Measurements from ENCODE around the gene PACSIN2. TPM values are rescaled to one million over a fixed set of nuclear protein-coding genes. Genes with fewer than 3 reads are reported as not detected.
"Not testable (repeated sequence)": the region's sequence is repeated elsewhere in the genome, so short reads cannot be mapped to it uniquely, and the experiment has no call there.

Gene PACSIN2
- total RNA-seq, 1 experiment from 2014 or later, result 175 TPM

DNA sequence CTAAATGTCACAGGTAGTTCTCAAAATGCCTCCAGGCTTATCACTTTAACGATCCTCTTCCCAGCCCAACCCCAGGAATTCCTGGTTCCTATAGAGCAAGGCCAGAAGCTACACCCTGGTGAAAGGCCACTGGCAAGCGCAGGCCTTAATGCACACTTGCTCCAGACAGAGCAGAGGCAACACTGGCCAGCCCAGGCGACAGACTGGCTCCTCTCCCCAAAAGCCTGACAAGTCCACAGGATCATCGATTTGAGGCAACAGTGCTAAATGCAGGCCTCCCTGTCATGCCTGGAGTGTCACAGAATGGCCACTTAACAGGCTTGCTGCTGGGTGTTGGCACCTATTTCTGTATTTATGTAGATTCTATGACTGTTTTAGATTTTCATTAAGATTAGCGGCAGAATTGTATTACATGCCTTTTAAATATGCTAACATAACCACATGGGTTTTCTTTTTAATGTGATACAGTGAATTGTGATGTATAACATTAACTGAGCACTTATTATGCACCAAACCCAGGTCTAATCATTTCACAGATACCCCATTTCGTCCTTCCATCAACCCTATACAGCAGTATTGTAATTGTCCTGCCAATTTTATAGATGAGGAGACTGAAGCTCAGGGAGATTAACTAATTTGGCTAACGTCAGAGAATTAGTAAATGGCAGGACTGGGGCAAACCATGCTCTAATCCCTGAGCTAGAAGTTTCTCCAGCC is 38.6 kb downstream of the PACSIN2 start:
- in situ Hi-C loops (cut with HindIII; ENCODE audit: low pct_unique_long_range_greater_than_20kb, low sequenced_read_pairs), result no loop called here
- DNase-seq (ENCODE audit: low read depth), result no peak

DNA sequence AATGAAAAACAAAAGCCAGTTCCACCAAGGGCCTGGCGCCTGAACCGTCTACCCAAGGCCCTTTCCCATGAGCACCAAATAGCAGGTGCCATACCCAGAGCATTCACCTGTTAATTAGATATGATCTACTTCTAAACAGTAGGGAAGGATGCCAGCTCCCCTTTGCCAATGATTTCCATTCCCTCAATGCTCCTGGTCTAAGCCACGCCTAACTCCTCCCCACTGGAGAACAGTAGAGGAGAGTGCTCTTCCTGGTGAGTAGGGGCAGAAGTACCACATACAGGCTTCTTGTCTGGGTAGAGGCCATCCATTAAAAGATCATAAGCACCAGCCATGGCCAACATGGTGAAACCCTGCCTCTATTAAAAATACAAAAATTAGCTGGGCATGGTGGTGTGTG is 40.7 kb downstream of the PACSIN2 start:
- DNase-seq (ENCODE audit: low read depth), result no peak
- in situ Hi-C loops (cut with HindIII; ENCODE audit: low pct_unique_long_range_greater_than_20kb, low sequenced_read_pairs), result no loop called here

DNA sequence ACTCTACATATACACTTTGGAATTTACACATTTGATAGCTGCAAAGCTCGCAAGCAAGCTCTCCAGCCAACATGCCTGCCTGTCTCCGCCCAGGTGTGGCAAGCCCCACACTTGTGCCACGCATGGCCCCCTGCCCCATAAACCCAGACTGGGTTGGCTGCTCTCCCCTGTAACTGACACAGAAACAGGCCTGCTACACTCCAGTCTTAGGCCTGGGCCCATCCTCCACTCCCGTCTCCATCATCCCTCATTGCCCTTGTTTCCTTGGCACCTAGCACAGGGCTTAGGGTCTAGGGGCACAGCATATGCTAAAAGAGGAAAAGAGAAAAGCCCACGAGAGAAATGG is 41.4 kb downstream of the PACSIN2 start:
- in situ Hi-C loops (cut with HindIII; ENCODE audit: low pct_unique_long_range_greater_than_20kb, low sequenced_read_pairs), result no loop called here

DNA sequence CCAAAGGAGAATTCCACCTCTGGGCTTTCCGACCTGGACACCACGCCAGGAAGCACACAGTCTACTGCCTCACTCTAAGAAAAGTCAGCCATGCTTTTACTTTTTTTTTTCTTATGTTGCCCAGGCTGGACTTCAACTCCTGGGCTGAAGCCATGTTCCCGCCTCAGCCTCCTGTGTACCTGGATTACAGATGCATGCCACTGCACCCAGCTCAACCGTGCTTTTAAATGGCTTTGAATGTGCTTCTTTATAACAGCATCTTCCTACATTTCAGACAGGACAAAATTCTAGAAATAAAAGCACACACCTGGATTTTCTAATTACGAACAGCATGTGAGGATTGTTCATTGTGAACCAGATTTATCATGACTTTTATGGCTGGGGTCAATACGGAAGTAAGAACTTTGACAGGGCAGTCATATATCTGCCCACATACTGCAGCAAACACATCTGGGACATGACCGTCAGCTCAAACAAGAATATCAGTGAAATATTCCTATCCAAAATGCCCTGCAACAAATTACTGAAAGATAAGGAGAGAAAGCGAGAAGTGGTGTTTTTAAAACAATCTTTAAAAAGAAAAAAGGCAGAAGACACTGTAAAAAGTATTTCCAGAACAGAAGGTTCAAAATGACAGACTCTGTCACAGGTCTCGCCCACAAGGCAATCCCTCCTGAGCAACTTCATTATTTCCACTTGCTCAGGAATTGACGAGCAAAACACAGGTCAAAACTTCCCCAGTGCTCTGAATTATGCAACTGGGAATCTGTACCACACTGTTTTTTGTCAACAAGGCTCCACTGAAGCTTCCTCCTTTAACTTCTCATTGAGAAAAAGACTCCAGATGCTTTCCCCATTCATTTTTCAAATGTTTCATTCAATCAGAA is 42.1 kb downstream of the PACSIN2 start:
- in situ Hi-C loops (cut with HindIII; ENCODE audit: low pct_unique_long_range_greater_than_20kb, low sequenced_read_pairs), result no loop called here
- no peak for DNase-seq (ENCODE audit: low read depth)

More for the DNA sequence above, 41.4 kb downstream of the PACSIN2 start:
- DNase-seq (ENCODE audit: low read depth), result no peak

DNA sequence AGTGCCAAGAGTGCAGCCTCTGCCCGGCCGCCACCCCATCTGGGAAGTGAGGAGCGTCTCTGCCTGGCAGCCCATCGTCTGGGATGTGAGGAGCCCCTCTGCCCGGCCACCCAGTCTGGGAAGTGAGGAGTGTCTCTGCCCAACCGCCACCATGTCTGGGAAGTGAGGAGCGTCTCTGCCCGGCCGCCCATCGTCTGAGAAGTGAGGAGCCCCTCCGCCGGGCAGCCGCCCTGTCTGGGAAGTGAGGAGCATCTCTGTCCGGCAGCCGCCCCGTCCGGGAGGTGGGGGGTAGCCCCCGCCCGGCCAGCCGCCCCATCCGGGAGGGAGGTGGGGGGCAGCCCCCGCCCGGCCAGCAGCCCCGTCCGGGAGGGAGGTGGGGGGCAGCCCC is 43.5 kb downstream of the PACSIN2 start:
- in situ Hi-C loops (cut with HindIII; ENCODE audit: low pct_unique_long_range_greater_than_20kb, low sequenced_read_pairs); DNase-seq (ENCODE audit: low read depth): not testable (repeated sequence)

DNA sequence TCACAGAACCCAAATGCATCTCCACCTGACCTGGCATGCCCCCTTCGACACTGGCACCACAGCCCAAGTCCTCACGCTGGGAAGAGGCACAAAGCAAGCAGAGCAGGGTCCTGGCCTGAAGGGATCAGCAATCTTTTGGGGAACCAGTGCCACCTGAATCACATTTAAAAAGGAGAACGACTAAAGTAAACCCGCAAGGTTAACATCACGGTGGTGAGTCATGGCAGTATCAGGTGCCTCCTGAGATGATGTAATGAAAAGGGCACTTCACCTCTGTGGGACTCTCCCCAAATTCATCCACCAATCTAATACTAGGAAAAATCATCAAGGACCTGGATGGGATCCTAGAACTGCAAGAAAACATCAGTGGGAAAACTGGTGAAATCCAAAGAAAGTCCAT is 44.9 kb downstream of the PACSIN2 start:
- no peak for DNase-seq (ENCODE audit: low read depth)
- in situ Hi-C loops (cut with HindIII; ENCODE audit: low pct_unique_long_range_greater_than_20kb, low sequenced_read_pairs), result no loop called here

DNA sequence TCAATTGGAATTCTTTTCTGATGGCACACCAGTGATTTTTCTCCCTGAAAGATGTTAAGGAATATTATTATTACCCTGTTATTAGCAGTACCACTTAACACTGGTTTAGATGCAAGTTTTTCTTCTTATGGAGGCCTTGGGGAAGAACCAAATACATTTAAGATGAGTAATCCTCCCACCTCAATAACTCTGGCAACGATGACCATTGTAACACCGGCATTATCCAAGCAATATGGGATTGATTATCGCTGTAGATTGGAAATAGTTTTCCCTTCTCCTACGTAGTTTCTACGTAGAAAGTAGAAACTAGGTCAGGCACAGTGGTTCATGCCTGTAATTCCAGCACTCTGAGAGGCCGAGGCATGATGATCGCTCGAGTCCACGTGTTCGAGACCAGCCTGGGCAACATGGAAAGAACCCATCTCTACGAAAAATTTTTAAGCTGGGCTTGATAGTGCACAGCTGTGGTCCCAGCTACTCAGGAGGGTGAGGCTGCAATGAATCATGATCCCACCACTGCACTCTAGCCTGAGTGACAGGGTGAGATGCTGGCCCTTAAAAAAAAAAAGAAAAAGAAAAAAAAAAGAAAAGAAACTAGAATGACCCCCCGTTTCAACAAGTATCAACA is 45.5 kb downstream of the PACSIN2 start:
- no peak for DNase-seq (ENCODE audit: low read depth)
- in situ Hi-C loops (cut with HindIII; ENCODE audit: low pct_unique_long_range_greater_than_20kb, low sequenced_read_pairs), result no loop called here

DNA sequence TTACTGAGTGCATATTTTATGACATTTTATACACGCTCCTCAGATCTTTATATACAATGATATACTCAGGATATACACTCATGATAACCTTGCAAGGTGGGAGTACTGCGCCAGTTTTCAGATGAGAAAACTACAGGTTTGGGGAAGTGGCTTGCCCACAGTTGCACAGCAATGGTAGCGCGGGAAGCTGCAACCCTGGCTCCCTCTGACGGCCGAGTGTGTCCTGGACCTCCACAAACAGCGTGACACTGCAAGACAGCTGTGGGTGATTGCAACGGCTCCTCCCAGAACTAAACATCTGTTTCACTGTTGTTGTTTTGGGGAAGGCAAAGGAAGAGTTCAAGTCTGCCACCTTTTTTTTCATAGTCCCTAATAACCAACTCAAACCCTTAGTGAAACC is 47.0 kb downstream of the PACSIN2 start:
- in situ Hi-C loops (cut with HindIII; ENCODE audit: low pct_unique_long_range_greater_than_20kb, low sequenced_read_pairs), result no loop called here
- DNase-seq (ENCODE audit: low read depth), result no peak

DNA sequence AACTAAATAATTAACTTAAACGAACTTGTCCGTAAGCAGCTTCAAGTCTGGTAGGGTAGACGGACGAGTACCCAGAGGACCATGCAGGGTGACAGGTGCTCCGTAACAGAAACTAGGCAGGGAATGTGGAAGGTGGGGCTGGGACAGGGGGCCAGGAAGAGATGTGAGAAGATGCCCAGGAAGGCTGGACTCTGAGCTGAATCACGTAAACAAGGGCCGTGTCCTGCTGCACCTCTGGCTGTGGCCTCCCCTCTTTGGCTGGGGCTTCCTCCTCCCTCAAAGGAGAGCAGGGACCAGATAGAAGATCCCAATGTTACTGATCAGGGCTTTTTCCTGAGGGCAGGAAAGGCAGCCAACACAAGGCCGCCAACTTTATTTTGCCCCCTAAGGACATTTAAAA is 47.9 kb downstream of the PACSIN2 start:
- no peak for DNase-seq (ENCODE audit: low read depth)
- in situ Hi-C loops (cut with HindIII; ENCODE audit: low pct_unique_long_range_greater_than_20kb, low sequenced_read_pairs), result no loop called here

DNA sequence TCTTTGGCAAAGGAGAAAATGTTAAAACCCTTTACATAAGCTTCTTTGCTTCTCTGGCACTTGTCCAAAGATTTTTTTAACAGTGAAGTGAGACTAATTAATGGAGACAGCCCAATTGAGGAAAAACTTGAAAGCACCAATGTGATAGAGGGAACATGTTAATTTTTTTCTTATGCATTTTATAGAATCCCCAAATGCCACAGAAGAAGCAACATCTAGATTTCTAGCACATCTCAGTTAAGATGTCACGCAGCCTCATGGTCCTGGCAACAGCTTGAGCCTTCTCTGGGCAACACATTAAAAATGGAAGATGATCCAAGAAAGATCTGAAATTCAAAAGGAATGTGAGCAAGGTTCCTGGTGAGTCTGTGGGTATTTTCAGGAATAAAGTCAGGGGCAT is 48.5 kb downstream of the PACSIN2 start:
- in situ Hi-C loops (cut with HindIII; ENCODE audit: low pct_unique_long_range_greater_than_20kb, low sequenced_read_pairs), result no loop called here
- no peak for DNase-seq (ENCODE audit: low read depth)

DNA sequence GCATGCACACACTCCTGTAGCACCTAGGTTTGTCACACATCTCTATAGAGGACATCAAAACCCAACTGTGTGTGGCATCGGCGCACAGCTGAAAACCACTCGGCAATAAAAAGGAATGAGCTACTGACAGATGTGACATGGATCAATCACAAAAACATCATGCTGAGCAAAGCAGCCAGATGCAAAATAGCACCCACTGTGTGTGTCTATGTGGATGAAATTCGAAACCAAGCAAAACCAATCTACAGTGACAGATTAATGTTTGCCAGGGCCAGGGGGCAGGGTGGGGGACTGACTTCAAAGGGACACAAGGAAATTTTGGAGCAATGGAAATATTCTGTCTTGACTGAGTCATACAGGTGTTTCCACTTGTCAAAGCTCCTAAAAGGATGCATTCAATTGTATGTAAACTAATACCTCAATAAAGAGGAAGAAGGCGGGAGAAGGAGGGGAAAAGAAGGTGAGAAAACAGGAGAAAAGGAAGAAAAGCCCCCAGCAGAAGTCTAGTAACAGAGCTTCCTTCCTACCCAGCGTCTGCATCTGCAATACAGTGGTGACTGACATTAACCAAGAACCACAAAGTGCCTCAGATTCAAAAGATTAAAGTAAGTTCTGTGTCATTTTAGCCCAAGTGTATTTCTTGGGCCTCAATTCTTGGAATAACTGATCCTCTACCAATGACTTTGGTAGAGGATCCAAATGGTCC is 49.8 kb downstream of the PACSIN2 start:
- in situ Hi-C loops (cut with HindIII; ENCODE audit: low pct_unique_long_range_greater_than_20kb, low sequenced_read_pairs), result no loop called here
- DNase-seq (ENCODE audit: low read depth), result peak; percentile 67

DNA sequence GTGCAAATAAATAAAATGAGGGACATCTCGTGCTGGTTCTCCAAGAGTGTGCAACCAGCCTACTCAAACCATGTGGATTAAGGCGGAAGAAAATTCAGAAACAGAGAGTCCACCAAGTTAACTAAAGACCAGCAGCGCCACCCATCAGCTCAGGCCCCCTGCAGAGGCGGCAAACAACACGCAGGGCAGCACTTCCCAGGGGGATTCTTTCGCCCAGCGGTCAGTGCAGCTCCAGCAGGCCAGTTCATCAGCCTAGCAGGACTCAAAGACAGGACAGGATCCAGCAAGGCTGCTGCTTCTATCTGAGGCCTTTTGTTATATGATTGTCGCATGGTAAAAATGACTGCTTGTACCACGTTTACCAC is 51.7 kb downstream of the PACSIN2 start:
- in situ Hi-C loops (cut with HindIII; ENCODE audit: low pct_unique_long_range_greater_than_20kb, low sequenced_read_pairs), result no loop called here

DNA sequence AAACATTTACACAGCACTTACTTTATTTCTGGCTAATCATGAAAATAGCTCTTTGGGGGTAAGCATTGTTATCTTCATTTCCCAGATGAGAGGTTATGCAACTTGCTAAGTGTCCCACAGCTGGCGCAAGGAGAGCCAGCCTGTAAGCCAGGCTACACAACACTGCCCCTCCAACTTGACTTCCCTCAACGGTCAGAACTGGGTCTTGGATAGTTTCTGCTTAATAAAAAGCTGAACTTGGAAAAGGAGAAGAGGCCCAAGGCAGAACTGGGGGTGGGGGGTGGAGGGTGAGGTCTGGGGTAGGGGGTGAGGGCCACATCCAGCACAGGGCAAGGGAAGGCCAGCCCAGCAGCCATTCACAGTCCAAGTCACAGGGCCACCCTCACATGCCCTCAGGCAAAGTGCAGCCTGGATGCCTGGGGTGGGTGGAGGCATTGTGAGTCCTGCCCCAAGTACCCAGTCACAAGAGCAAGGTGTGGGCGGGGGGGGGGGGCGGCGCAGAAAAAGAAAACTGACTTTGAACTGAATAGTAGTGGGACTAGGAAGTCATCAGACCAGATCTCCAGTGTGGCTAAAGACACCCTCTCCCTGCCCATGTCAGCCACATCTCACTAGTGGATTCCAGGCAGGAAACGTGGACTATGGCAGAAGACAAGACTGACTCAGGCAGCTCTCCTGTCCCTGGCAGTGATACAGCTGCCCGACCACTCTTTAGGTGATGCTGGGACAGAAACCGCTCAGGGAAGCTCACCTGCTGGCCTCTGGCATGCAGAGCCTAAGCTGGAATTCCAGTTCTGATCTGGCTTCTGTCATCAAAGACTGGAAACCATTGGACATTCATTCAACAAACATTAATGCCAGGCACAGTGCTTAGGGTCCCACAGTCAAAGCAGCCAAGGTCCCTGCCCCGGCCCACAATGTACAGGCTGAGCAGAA is 52.4 kb downstream of the PACSIN2 start:
- no peak for DNase-seq (ENCODE audit: low read depth)
- in situ Hi-C loops (cut with HindIII; ENCODE audit: low pct_unique_long_range_greater_than_20kb, low sequenced_read_pairs), result no loop called here

More for the DNA sequence above, 51.7 kb downstream of the PACSIN2 start:
- DNase-seq (ENCODE audit: low read depth), result no peak

DNA sequence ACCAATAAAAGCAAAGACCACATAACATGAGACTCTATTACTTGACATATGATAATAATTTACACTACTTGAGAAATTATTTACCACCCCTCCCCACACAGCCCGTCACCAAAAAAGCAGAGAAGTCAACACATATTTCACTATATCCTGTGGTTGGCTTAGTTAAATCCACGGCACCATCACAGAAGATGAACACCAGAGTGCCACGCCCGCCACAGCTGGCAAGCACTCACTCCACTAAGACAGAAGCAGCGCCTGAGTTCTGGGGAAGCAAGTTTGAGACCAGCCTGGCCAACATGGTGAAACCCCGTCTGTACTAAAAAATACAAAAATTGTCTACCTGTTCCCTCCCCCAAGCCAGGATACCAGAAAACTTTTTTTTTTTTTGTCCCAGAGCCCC is 53.1 kb downstream of the PACSIN2 start:
- no peak for DNase-seq (ENCODE audit: low read depth)
- in situ Hi-C loops (cut with HindIII; ENCODE audit: low pct_unique_long_range_greater_than_20kb, low sequenced_read_pairs), result no loop called here

DNA sequence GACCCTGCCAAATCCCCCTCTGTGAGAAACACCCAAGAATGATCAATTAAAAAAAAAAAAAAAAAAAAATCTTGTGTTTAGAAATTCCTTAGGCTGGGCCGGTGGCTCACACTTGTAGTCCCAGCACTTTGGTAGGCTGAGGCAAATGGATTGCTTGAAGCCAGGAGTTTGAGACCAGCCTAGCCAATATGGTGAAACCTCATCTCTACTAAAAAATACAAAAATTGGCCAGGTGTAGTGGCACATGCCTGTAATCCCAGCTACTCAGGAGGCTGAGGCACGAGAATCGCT is 53.6 kb downstream of the PACSIN2 start:
- in situ Hi-C loops (cut with HindIII; ENCODE audit: low pct_unique_long_range_greater_than_20kb, low sequenced_read_pairs); DNase-seq (ENCODE audit: low read depth): not testable (repeated sequence)

DNA sequence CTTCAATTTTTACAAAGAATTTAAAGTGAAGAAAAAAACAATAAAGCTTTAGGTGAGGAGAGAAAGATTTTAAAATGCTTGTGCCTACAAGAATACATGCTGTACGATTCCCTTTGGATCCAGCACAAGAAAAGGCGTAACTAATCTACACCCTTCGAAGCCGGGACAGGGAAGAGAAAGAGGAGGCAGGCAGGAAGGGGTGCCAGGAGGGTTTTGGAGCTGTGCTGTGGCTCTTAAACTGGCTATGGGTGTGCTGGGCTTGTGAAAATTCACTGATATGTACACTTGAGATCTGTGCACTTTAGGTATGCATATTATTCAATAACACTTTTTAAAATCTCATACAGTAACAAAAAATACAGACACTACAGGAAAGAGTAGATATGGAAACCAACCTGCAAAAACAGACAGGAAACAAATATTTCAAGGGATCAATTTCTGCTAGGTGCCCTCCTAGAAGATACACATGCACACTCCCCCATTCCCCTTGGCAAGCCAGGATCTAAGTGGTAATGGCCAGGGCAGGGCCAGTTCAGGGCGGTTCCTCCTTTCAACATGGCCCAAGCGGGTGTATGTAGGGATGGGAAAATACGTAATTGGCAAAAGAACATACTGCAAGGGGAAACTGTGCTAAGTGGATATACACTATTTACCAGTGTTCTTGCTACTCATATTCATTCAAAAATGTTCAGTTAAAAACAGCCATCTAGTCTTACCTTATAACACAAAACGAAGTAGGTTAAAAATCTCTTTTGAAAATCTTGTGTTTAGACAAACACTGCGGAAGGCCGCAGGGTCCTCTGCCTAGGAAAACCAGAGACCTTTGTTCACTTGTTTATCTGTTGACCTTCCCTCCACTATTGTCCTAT is 54.2 kb downstream of the PACSIN2 start:
- in situ Hi-C loops (cut with HindIII; ENCODE audit: low pct_unique_long_range_greater_than_20kb, low sequenced_read_pairs), result no loop called here
- DNase-seq (ENCODE audit: low read depth), result no peak

Measured in Caki2 (cell line).